NCI-H128 (cell line): ENCODE measurements around the gene KRTAP5-9.
"Not testable (repeated sequence)": the region's sequence is repeated elsewhere in the genome, so short reads cannot be mapped to it uniquely, and the experiment has no call there.

Source experiments
- DNase-seq: peaks from one replicate; lab custom pipeline; 2025; ENCODE audit not compliant: unreplicated experiment; lab: John Stamatoyannopoulos, UW

Gene KRTAP5-9

DNA sequence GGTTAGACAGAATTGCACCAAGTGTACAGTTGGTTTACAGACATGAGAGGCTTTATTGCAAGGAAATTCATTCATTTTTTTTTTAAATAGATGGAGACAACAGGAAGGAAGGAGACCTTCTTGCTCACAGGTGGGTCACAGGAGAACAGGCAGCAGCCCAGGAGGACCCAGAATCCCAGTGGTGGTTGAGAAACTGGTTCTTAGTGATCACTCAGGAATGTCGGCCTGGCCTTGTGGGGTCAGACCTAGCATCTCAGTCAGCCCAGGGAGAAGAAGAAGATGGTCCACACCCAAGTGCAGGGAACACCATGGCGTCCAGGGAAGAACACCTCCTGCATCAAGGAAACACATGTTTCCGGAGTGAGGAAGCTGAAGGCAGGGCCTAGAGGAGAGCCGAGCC, 33.6 kb downstream of the KRTAP5-9 start:
- no peak for DNase-seq

DNA sequence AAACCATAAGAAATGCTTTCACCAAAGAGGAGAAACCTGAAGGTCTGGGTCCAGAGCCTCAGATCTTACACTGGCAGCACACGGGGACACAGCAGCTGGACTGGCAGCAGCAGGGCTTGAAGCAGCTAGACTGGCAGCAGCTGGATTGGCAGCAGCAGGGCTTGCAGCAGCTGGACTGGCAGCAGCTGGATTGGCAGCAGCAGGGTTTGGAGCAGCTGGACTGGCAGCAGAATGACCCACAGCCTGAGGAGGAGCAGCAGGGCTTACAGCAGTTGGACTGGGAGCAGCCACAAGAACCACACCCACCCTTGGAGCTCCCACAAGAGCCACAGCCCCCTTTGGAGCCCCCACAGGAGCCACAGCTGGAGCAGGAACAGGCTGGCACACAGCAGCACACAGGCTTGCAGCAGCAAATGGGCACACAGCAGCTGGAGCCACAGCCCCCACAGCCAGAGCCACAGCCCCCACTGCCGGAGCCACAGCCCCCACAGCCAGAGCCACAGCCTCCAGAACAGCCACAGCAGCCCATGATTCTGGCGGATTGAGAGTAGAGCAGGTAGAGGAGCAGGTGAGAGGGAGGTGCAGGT, 34.2 kb downstream of the KRTAP5-9 start, which contains the start of gene KRTAP5-11:
TSS of gene KRTAP5-11 (minus strand) at position 567 of the 587 bp plus-strand sequence. CDS start at position 529, 38 bp downstream.
- DNase-seq, result no peak

DNA sequence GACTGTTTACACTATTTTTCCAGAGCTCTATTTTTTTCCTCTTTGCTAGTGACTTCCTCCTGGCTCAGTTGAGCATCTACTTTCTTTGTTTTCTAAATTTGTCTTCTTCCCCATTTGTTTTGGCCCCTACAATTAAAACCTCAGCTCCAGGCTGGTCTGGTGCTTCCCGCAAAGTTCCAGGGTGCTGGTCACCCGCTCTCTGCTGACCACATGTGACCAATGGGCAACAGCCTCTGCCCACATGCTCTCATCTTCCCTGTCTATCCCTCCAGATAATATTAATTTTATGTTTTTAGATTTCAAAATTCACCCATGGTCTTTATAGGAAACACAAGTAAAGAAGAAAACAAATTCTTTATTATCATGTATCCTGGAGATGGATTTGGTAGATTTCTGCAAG, 34.7 kb downstream of the KRTAP5-9 start:
- not testable (repeated sequence) for DNase-seq

DNA sequence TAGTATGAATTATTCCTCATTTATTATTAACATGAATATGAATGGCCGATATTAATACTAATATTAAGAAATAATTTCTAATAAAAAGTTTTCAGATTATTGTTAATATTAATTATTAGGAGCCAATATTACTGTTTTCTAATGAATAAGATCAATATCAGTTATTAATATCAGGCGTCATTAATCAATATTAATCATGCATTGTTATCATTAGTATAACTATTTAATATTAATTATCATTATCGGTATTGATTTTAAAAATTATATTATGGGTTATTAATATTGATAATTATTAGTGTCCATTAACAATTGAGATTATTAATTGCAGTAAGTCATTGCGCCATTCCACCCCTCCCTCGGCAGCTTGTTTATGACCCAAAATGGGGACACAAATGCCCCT, 37.5 kb downstream of the KRTAP5-9 start:
- not testable (repeated sequence) for DNase-seq

DNA sequence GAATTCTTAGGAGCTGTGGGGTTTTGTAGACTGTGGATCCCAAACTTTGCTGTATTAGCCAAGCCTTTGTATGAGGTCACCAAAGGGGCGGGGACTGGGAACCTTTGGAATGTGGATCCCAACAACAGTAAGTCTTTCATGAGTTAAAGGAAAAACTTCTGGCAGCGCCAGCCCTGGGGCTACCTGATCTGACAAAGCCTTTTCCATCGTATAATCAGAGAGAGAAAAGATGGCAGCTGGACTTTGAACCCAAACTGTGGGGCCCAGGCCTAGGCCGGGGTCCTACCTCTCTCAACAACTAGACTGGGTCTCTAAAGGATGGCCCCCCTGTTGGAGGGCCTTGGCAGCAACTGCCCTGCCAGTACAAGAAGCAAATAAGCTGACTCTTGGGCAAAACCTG, 40.1 kb downstream of the KRTAP5-9 start:
- not testable (repeated sequence) for DNase-seq

DNA sequence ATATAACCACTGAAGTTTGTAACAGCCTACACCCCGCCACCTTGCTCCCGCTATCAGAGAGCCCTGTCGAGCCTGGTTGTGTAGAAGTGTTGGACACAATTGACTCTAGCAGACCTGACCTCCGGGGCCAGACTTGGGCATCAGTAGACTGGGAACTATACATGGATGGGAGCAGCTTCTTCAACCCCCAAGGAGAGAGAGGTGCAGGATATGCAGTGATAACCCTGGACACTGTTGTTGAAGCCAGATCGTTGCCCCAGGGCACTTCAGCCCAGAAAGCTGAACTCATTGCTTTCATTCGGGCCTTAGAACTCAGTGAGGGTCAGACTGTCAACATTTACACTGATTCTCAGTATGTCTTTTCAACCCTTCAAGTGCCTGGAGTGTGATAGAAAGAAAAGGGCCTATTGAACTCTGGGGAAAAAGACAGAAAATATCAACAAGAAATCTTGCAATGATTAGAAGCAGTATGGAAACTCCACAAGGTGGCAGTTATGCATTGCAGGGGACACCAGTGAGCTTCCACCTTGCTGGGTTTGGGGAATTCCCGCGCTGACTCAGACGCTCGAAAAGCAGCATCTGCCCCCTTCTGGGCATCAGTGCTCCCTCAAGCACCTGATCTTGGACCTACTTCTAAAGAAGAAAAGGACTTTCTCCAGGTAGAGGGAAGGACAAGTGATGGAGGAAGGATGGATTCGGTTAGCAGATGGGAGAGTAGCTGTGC, 40.8 kb downstream of the KRTAP5-9 start:
- not testable (repeated sequence) for DNase-seq

DNA sequence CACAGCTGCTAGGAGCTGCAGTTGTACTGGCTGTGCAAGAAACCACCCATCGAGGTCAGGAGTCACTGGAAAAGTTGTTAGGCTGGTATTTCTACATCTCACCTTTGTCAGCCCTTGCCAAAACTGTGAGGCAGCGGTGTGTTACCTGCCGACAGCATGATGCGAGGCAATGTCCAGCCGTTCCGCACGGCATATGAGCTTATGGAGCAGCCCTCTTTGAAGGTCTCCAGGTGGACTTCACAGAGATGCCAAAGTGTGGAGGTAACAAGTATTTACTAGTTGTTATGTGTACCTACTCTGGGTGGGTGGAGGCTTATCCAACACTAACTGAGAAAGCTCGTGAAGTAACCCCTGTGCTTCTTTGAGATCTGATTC, 41.3 kb downstream of the KRTAP5-9 start:
- DNase-seq, result not testable (repeated sequence)
